Measurements from ENCODE around the gene GGCX.
A peak's percentile ranks its signal among the peaks of the same experiment; 100 is the strongest.
"Not testable (repeated sequence)": the region's sequence is repeated elsewhere in the genome, so short reads cannot be mapped to it uniquely, and the experiment has no call there.

The GGCX gene

GRCh38 chr2:85575739-85576138 lies 14.4 kb upstream of the GGCX start:
- no peak for DNase-seq (ENCODE audit: low read depth in 2 of 2)

- DNase-seq (ENCODE audit: low read depth in 2 of 2): no peak
These were observed 5.0 kb upstream of the GGCX start for GRCh38 chr2:85566265-85566664.

GRCh38 chr2:85564144-85564563 lies 2.9 kb upstream of the GGCX start:
- no peak for DNase-seq (ENCODE audit: low read depth in 2 of 2)

GRCh38 chr2:85560812-85561279 lies 447 bp downstream of the GGCX start:
- DNase-seq (ENCODE audit: low read depth in 2 of 2): no peak

- not testable (repeated sequence) for DNase-seq (ENCODE audit: low read depth in 2 of 2)
These were observed 928 bp downstream of the GGCX start for GRCh38 chr2:85560403-85560726.

- no peak for DNase-seq (ENCODE audit: low read depth in 2 of 2)
These were observed 3.1 kb downstream of the GGCX start for GRCh38 chr2:85558160-85558559.

- DNase-seq (ENCODE audit: low read depth in 2 of 2): no peak
These were observed 4.2 kb downstream of the GGCX start for GRCh38 chr2:85557130-85557529.

- DNase-seq (ENCODE audit: low read depth in 2 of 2): no peak
These were observed 6.2 kb downstream of the GGCX start for GRCh38 chr2:85554980-85555612.

- no peak for DNase-seq (ENCODE audit: low read depth in 2 of 2)
These were observed 8.1 kb downstream of the GGCX start for GRCh38 chr2:85553184-85553583.

GRCh38 chr2:85551698-85552678 lies 9.3 kb downstream of the GGCX start:
- peak; percentile 78 to 82 for DNase-seq (ENCODE audit: low read depth in 2 of 2)

GRCh38 chr2:85550486-85550885 lies 10.8 kb downstream of the GGCX start:
- no peak for DNase-seq (ENCODE audit: low read depth in 2 of 2)

GRCh38 chr2:85549826-85550225 lies 11.5 kb downstream of the GGCX start:
- no peak for DNase-seq (ENCODE audit: low read depth in 2 of 2)

GRCh38 chr2:85549095-85549494 lies 12.2 kb downstream of the GGCX start:
- DNase-seq (ENCODE audit: low read depth in 2 of 2): no peak

GRCh38 chr2:85548608-85548900 lies 12.7 kb downstream of the GGCX start:
- no peak for DNase-seq (ENCODE audit: low read depth in 2 of 2)

GRCh38 chr2:85547859-85548607 lies 13.3 kb downstream of the GGCX start:
- DNase-seq (ENCODE audit: low read depth in 2 of 2): no peak

- DNase-seq (ENCODE audit: low read depth in 2 of 2): no peak
These were observed 14.0 kb downstream of the GGCX start for GRCh38 chr2:85547089-85547858.

- DNase-seq (ENCODE audit: low read depth in 2 of 2): no peak
These were observed 15.5 kb downstream of the GGCX start for GRCh38 chr2:85545780-85546240.

GRCh38 chr2:85544915-85545779 lies 16.1 kb downstream of the GGCX start:
- not testable (repeated sequence) for DNase-seq (ENCODE audit: low read depth in 2 of 2)

- not testable (repeated sequence) for DNase-seq (ENCODE audit: low read depth in 2 of 2)
These were observed 17.0 kb downstream of the GGCX start for GRCh38 chr2:85544254-85544691.

GRCh38 chr2:85542777-85543176 lies 18.5 kb downstream of the GGCX start:
- DNase-seq (ENCODE audit: low read depth in 2 of 2): no peak
